Occipital lobe (tissue), 2 donors: ENCODE measurements around the gene ZMPSTE24. TPM values are rescaled to one million over a fixed set of nuclear protein-coding genes. Genes with fewer than 3 reads are reported as not detected.
"Not testable (repeated sequence)": the region's sequence is repeated elsewhere in the genome, so short reads cannot be mapped to it uniquely, and the experiment has no call there.

Experiments
- DNase-seq: peaks from one replicate; lab custom pipeline; 2025; lab: John Stamatoyannopoulos, UW
- total RNA-seq: library from RNA; depleted of rRNA; stranded (reverse); fragments of >200 nt; gene quantifications from one replicate; pipeline ENCODE4 v1.2.3, GENCODE V29; 2014

Gene ZMPSTE24
- total RNA-seq, 1 donor from 2014 or later, result 51.0 TPM

DNA sequence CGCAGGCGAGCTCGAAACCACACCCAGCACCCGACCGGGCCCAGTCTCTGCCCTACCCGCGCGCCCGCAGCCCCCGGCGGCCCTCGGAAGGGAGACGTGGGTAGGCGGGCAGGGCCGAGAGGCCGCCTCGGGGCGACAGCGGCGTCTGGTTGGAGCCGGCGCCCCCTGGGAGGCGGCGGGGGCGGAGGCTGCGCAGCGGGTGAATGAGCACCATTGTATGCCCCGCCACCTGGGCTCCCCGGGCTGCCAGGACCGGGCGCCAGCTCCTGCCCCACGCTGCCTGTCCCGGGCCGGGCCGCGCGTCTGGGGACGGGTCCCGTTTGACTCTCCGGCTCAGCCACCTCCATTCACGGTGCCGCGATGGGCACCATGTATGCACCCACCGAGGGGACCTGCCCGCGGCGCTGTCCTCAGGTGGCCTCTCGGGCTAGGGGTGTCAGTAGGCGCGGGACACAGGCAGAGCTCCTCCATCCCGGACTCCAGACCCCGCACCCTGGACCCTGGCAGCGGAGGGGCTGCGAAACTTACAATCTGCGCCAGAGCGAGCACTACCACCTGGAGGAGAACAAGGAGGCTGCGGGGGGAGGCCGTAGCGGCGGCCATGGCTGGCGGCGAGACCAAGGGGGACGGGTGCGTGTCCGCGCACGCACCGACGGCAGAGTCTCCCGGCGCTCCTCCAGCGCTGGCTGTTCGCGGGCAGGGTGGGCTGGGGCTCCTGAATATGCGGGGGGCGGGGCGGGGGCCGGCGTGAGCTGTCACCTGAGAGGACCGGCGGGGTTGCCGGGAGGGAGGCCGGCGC, 58.8 kb downstream of the ZMPSTE24 start, which contains the start of gene COL9A2:
Gene COL9A2, minus strand, starts transcription at position 692 of the 799 bp plus-strand sequence. Its CDS starts 89 bp downstream, at position 603.
- peak; percentile 57 for DNase-seq

DNA sequence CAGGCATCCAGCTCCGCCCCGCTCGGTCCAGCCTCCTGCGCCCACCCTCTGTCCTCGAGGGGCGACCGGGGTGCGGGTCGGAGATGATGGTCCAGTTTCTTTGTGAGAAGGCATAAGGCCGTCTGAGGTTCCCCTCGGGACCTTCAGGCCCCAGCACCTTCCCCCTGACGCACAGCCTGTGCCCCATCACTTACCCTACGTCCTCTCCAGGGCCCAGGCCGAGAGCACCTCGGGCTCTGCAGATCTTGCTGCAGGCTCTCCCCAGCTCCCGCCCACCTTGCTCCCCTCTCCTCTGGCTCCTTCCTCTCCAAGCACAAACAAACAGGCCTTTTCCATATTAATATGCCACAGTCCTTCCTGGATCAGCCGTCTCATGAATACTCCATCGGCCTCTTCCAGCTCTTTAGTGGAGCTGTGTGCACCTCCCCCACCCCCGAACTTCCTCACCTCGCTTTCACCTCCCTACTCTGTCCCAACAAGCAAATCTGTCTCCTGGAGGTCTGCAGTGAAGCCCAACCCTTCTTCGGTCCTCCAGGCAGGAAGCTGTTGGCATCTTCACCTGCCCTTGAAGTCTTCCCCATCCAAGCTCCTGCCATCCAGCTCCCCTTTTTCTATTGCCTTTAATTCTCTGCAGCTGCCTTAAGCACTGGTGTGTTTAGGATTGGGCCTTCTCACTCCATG, 59.5 kb downstream of the ZMPSTE24 start:
- no peak for DNase-seq

DNA sequence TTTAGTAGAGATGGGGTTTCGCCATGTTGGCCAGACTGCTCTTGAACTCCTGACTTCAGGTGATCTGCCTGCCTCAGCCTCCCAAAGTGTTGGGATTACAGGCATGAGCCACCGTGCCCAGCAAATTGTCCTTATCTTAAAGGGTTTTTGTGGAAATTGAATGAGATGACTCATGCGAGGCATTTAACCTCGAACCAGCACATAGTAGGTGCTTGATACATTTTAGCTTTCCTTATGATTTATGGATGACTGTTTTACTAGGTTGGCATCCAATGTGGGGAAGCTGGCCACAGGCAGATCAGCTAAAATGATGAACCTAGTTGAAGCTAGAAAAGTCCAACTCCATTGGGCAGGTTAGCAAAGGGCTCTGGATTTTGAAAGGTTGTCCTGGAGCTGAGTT, 60.4 kb downstream of the ZMPSTE24 start:
- no peak for DNase-seq

DNA sequence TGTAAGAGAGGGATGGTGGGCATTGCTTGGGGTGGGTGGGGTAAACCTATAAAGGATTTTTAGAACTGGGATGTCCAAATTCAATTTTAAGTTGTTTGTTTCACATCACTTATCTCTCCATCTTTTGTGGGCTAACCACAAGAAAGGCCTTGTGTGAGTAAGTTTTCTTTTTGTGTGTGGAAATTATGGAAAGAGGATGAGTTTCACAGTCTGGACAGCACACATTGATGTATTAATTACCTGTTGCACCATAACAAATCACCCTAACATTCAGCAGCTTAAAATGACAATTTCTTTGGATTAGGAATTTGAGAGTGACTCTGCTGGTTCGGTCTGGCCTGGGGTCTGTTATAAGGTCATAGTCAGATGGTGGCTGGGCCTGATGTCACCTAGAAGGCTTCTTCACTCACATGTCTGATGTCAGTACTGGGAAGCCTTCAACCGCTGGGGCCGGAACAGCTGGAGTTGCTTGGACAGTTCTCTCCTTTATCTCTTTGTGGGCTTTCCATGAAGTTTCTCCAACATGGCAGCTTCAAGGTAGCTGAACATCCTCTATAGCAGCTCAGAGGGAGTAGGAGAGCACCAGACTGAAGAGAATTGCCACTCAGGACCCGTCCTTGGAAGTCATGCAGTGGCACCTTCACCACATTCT, 61.1 kb downstream of the ZMPSTE24 start:
- DNase-seq, result no peak

DNA sequence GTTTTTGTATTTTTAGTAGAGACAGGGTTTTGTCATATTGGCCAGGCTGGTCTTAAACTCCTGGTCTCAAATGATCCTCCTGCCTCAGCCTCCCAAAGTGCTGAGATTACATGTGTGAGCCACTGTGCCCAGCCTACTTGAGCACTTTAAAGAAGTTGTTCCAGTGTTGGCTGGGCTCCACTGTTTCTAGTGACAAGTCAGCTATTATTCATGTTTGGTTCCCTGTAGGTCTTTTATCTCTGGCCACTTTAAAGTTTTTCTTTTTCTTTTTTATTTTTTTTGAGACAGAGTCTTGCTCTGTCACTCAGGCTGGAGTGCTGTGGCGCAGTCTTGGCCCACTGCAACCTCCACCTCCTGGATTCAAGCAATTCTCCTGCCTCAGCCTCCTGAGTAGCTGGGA, 73.4 kb downstream of the ZMPSTE24 start:
- not testable (repeated sequence) for DNase-seq

DNA sequence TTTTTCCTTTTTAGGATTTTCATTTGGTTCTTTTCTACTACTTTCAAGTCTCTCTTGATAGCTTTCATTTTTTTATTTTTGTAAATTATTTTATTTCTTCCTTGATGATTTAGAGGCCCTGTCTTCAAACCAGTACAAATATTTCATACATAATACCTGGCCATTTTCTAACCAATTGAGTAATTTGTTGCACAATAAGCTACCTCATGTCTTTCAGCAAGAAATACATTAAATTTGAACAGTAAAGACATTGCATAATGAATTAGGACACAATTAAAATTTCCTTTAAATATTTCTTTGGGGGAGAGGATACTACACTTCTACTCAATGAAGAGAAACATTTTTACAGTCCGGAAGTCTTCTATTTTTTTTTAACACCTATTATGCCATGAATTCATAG, 74.7 kb downstream of the ZMPSTE24 start:
- DNase-seq, result no peak

DNA sequence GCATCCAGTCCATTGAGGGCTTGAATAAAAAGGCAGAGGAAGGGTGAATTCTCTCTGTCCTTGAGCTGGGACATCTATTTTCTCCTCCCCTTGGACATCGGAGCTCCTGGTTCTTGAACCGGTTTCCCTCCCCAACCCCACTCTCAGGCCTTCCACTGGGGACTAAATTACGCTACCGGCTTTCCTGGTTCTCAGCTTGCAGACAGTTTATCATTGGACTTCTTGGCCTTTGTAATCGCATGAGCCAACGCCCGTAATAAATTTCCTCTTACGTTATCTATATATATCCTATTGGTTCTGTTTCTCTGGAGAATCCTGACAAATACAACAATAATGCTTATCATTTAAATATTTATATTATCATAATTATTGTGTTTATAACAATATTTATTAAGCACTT, 79.4 kb downstream of the ZMPSTE24 start:
- no peak for DNase-seq

DNA sequence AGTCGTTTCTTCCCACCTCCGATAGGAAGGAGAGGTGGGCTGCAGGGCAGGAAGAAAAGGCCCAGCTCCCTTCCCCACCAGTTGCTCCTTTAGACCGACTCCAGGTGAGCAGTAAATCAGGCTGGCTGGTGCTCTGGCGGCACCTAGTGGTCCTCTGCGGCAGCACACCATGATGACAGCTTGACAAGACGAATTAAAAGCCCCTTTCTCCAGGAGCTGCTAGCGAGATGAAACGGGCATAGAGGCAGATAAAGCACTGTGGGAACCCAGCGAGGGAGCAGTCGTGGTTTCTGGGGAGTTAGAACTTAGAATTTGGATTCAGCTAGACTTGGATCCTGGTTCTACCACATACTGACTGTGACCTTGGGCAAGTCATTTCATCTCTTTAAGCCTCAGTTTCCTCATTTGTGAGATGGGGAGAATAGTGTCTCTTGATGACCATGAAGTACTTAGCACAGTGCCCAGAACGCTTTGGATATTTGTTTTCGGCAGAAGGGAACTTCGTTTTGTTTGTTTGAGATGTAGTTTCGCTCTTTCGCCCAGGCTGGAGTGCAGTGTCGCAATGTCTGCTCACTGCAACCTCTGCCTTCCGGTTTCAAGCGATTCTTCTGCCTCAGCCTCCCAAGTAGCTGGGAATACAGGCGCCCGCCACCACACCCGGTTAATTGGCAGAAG, 80.8 kb downstream of the ZMPSTE24 start:
- peak; percentile 18 for DNase-seq

DNA sequence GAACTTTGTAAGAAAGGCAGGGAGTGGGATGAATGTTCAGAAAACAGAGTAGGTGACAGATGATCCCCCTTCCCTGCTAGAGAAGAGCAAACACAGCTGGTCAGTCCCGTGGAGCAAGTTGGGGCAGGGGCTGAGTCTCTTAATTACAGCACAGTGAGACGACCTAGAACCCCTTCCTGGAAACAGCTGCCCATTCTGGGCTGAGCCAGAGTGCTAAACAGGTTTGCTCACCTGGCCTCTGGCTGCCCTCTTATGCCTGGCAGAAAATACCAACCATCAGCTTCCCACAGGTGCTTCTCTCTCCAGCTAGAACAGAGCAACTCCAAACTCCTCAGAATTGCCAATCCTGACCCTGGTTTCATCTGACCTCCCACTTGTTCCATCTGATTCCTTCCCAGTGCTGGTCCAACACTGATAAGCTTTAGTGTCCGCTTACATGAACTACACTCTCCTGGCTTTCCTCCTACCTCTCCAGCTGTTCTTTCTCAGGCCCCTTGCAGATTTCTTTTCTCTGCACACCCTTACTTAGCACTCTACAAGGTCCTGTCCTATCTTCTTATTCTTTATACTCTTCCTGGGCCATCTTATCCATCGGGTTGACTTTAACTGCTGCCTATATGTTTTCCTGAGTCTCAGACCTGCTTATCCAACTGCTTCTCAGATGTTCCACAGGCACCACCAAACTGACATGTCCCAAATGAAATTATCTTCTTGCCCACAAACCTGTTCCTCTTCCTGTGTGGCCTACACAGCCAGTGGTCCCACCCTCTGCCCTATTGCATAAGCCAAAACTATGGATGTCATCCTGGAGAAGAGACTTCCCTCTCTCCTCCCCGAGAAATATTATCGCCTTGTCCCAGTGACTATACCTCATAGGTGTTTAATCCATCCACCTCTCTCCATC, 81.6 kb downstream of the ZMPSTE24 start:
- no peak for DNase-seq

DNA sequence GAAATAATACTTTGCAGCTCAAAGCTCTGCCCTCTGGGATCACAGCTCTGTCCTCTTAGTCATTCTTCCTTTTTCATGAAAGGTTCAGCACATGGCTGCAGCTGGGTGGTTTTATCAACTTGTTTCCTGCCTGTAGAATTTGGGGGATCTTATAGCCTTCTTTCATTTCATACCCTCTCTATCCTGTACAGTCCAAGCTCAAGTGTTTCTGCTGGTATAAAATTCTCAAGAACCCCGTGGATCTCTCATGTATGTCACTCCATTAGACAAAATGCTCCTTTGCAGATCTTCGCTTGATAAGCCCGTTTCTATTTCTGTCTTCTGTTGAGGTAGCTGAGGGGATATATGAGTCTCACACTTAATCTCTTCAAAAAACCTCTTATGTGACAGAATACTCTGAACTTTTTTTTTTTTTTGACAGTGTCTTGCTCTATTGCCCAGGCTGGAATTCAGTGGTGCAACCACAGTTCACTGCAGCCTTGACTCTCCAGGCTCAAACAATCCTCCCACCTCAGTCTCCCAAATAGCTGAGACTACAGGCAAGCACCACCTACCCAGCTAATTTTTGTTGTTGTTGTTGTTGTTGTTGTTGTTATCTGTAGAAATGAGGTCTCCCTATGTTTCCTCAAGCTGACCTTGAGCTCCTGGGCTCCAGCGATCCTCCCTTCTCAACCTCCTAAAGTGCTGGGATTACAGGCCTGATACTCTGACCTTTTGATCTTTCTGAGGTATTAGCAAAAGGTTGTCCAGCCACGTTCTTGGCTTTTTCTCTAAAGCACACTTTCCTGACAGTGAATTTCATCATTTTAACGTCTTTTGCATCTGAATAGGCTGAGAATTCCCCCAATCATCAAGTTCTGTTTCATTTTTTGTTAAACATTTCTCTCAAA, 83.7 kb downstream of the ZMPSTE24 start:
- no peak for DNase-seq

DNA sequence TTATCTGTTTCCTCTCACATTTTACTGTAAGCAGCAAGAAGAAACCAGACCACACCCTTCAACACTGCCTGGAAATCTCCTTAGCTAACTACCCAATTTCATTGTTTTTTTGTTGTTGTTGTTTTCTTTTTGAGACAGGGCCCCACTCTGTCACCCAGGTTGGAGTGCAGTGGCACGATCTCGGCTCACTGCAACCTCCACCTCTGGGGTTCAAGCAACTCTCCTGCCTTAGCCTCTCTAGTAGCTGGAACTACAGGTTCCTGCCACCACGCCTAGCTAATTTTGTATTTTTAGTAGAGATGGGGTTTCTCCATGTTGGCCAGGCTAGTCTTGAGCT, 84.3 kb downstream of the ZMPSTE24 start:
- DNase-seq, result not testable (repeated sequence)

Other genes with a start within 250 kb of the ZMPSTE24 start
- 126 TPM for gene CAP1, start 217.5 kb upstream of the ZMPSTE24 start, total RNA-seq
- 41.0 TPM for gene PPT1, start 161.0 kb upstream of the ZMPSTE24 start, total RNA-seq
- gene RLF, start 96.8 kb upstream of the ZMPSTE24 start, total RNA-seq, result 101 TPM
- gene TMCO2, start 10.3 kb upstream of the ZMPSTE24 start, total RNA-seq, result not detected
- gene COL9A2, start 59.0 kb downstream of the ZMPSTE24 start, total RNA-seq, result 17.5 TPM
- gene SMAP2, start 115.5 kb downstream of the ZMPSTE24 start, total RNA-seq, result 24.6 TPM
- gene ZFP69B, start 192.2 kb downstream of the ZMPSTE24 start, total RNA-seq, result 22.0 TPM
- gene ZFP69, start 219.1 kb downstream of the ZMPSTE24 start, total RNA-seq, result 15.1 TPM